UCSD-AML1 (cell line): ENCODE measurements around the gene LIPC.

Experiments
- DNase-seq: peaks from one replicate; lab custom pipeline; 2025; ENCODE audit not compliant: unreplicated experiment; lab: John Stamatoyannopoulos, UW

The LIPC gene

GRCh38 chr15:58453931-58454793 lies 22.4 kb downstream of the LIPC start:
- peak; percentile 54 for DNase-seq

GRCh38 chr15:58454950-58455401 lies 23.2 kb downstream of the LIPC start:
- no peak for DNase-seq

- DNase-seq, result no peak
Observed at GRCh38 chr15:58457466-58457965, 25.7 kb downstream of the LIPC start.

GRCh38 chr15:58458076-58458475 lies 26.3 kb downstream of the LIPC start:
- DNase-seq, result peak; percentile 18

- DNase-seq, result no peak
Observed at GRCh38 chr15:58459045-58459444, 27.3 kb downstream of the LIPC start.

- peak; percentile 24 for DNase-seq
Observed at GRCh38 chr15:58459560-58459959, 27.8 kb downstream of the LIPC start.

GRCh38 chr15:58460116-58460790 lies 28.5 kb downstream of the LIPC start:
- no peak for DNase-seq

- DNase-seq, result no peak
Observed at GRCh38 chr15:58460872-58461271, 29.1 kb downstream of the LIPC start.

GRCh38 chr15:58462547-58462946 lies 30.8 kb downstream of the LIPC start:
- no peak for DNase-seq

- no peak for DNase-seq
Observed at GRCh38 chr15:58462973-58463663, 31.3 kb downstream of the LIPC start.

GRCh38 chr15:58463815-58464650 lies 32.2 kb downstream of the LIPC start:
- no peak for DNase-seq

GRCh38 chr15:58465070-58465469 lies 33.3 kb downstream of the LIPC start:
- no peak for DNase-seq

GRCh38 chr15:58465866-58466517 lies 34.2 kb downstream of the LIPC start:
- no peak for DNase-seq

- DNase-seq, result no peak
Observed at GRCh38 chr15:58466566-58466965, 34.8 kb downstream of the LIPC start.

GRCh38 chr15:58467121-58467721 lies 35.4 kb downstream of the LIPC start:
- DNase-seq, result no peak

GRCh38 chr15:58467722-58468423 lies 36.1 kb downstream of the LIPC start:
- DNase-seq, result no peak

- no peak for DNase-seq
Observed at GRCh38 chr15:58469432-58470353, 37.9 kb downstream of the LIPC start.

GRCh38 chr15:58471348-58471747 lies 39.6 kb downstream of the LIPC start:
- no peak for DNase-seq
